HG02642 (cell line): ENCODE results near the gene GPR180.

Experiments
- ATAC-seq: cut with Tn5 transposase; IDR thresholded peaks from one replicate; pipeline ENCODE4 v1.9.1; 2021; ENCODE audit warnings: mild to moderate bottlenecking; ENCODE audit not compliant: unreplicated experiment, poor library complexity

The GPR180 gene

GRCh38 chr13:94601446-94602431, at the start of gene GPR180:
TSS of gene GPR180 (plus strand) at chr13:94601857. CDS start at chr13:94601928, 71 bp downstream.
- peak; percentile 100 for ATAC-seq

DNA sequence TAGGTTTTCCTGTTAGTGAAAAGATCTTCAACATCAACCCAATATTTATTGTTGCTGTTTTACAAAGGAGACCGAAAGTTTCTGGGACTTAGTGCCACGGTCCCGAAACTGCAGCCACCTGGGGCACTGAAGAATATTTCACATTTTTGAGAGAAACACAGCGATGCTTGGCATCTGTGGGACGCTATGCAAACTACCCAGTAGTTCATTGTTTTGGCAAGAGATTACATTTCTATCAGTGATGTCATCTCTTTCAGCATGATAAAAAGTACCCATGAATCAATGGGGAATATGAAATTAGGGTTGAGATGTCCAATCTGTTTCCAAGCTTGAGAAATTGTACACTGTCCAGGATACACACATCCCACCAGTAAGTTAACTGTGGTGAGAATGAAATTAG, 49.6 kb upstream of the GPR180 start:
- no peak for ATAC-seq

DNA sequence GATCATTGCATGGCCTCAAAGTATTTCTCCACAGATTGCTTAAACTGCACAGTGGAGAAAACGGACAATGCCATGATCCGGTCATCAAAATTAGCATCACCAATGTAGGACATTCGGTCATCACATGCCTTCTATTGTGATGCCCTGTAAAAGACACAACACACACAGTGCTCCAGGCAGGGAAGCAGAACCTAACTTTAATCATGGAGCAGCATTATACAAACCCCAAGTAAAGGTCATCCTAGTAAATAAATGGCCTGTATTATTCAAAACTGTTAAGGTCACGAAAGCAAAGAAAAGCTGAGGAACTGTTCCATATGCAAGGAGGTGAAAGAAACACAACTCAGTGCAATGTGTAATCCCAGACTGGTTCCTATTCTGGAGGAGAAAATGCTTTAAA, 47.9 kb upstream of the GPR180 start:
- no peak for ATAC-seq

GRCh38 chr13:94556041-94556440, 45.6 kb upstream of the GPR180 start:
- no peak for ATAC-seq

- ATAC-seq: no peak
Measured at GRCh38 chr13:94556621-94557020, 45.0 kb upstream of the GPR180 start.

DNA sequence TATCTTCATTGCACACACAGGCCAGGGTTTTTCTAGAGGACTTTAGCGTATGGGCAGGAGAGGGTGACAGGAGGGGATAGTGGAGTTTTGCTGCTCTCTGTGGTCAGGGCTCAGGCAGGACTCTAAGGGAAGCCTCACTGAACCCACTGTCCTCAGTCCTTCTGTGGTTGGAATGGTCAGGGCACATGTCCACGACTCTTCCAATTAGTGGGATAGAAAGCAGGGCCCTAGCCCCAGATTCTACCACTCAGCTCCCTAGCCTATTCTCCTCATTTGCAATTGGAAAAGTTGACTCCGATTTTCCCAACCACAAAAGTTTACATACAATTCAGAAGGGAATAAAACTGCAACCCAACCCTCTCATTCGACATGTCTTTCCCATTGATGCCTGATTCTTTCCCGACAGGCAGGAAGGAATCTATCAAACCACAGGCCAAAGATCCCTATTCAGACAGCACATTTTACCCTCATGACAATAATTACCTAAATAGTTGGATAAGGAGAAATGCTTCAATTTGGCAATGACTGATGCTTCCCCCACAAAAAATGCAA, 43.9 kb upstream of the GPR180 start:
- ATAC-seq: no peak

DNA sequence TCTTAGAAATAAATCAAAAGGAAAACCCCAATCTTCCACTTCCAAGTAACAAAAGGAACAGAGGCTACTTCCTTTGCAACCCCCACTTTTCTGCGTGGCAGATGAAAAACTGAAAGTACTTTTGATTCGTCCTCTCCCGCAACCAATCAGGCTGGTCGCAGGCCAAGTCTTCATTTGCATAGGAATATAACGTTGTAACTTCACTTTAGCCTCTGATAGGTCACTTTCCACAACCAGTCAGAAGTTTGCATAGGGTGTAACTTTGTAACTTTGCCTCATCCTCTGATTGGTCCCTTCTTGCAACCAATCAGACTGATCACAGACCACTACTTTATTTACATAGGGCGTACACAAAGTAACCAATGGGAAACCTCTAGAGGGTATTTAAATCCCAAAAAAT, 42.9 kb upstream of the GPR180 start:
- ATAC-seq: no peak

GRCh38 chr13:94559222-94559795, 42.3 kb upstream of the GPR180 start:
- no peak for ATAC-seq

DNA sequence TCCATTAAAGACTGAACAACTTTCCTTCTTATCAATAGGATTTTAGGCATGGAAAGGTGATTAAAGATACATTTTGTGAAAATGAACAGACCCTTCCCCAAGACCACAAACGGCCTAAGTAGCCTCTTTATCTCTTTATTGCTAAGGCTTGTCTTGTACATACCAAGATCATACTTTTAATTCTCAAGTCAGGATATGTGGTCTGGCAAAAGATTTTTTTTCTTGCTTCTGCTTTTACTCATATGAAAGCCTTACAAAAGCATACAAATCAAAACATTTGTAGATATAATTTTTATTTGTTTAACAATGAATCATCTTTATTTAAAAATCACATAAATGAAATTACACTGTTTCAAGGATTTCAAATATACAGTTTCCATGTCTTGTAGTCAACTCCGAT, 41.5 kb upstream of the GPR180 start:
- no peak for ATAC-seq

GRCh38 chr13:94561126-94561525, 40.5 kb upstream of the GPR180 start:
- no peak for ATAC-seq

GRCh38 chr13:94567581-94567980, 34.1 kb upstream of the GPR180 start:
- ATAC-seq: no peak

GRCh38 chr13:94568443-94568842, 33.2 kb upstream of the GPR180 start:
- ATAC-seq: no peak

- ATAC-seq: no peak
Measured at GRCh38 chr13:94569615-94570014, 32.0 kb upstream of the GPR180 start.

GRCh38 chr13:94579063-94579462, 22.6 kb upstream of the GPR180 start:
- ATAC-seq: no peak

DNA sequence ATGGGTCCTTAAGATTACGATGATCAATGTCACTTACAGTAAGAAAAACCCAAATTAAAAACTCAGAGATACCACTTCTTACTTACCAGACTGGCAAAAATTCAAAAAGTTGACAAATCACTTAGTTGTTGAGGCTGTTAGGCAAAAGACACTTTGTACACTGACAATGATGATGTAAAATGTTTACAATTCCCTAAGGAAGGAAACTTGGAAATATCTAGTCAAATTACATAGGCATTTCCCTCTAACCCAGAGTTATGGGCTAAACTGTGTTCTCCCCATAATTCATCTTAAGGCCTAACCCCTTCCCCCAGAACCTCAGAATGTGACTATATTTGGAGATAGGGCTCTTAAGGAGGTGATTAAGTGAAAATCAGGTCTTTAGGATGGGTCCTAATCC, 17.7 kb upstream of the GPR180 start:
- no peak for ATAC-seq

- ATAC-seq: no peak
Measured at GRCh38 chr13:94585543-94586101, 16.0 kb upstream of the GPR180 start.

DNA sequence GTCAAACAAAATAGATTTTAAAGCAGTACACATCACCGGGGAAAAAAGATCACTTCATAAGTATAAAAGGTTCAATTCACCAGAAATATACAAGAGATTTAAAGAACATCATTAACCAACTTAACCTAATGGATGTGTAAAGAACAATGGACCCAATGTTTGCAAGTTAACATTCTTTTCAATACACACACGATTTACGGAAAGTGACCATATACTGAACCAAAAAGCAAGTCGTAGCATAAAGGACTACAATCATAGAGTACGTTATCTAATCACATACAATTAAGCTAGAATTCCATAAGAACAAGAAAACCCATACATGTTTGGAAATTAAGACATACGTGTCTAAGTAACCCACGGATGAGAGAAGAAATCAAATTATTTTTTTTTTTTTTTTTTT, 15.3 kb upstream of the GPR180 start:
- ATAC-seq: no peak

DNA sequence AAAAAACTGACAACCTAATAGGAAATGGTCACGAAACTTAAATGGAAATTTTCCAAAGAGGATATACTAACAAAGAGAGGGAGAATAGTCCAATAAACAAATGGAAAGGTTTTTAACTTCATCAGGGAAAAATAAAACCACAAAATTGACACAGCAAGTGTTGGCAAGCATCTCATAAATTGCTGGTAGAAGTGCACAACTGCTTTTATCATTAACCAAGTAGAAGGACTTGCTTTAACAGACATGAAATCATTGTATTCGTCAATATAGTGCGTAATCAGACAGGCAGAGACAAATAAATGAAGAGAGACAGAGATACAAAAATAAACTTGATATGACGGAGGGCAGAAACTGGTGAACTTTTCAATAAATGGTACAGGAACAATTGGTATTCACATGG, 13.1 kb upstream of the GPR180 start:
- ATAC-seq: no peak

DNA sequence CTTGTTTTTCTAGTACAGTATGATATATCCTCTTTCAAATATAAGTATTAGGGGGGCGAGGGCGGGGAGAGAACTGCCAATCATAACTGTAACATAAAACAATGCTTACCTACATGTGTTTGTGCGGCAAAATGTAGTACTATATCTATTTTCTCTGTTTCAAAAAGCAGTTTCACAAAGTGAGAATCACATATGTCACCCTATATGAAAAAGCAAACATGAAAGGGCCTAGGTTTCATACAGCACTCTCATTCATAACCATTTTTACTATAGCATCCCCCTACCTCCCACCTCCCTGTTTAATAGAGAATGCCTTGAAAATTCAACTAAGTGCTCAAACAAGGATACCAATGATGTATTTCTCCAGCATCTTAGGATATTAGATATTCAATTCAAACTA, 10.9 kb upstream of the GPR180 start:
- no peak for ATAC-seq

DNA sequence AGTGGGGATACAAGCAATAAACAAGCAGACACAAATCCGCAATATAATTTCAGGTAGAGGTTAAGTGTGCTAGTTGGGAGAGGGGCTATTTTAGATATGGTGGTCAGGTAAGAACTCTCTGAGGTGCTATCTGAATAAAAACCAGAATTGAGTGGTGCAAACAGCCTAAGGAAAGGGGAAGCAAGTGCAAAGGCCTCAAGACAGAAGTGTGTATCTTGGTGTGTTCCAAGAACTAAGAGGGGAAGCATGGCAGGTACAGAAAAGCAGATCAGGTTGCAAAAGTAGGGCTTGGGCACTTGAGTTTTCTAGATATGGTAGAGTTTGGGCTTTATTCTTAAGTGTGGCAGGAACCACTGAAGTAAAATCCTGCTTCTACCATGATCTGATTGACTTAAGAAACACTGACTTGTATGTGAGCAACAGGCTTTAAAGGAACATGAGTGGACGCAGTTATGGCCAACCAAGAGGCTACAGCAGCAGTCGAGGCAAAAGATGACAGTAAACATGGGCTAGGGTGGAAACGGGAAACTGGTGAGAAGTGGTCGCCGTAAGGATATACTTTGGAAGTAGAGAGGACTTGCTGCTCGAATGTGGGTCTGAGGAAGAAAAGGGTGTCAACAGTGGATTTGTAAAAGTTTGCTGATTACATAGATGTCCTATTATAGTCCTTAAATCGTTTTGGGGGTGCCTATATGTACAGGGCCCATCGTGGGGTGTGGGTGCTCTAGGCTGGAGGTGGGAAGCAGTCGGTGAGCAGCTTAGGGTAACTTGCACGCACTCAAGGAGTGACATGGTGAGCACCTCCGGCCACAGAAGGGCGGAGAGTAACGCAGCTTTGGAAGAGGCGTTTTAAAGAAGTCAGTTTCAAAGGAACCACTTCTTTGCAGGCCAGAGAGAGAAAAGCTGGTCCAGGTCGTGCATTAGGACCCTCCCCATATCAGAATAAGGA, 6.4 kb upstream of the GPR180 start:
- ATAC-seq: peak; percentile 58
